GM23248 (cell line): ENCODE measurements around the gene MYO9A. TPM values are rescaled to one million over a fixed set of nuclear protein-coding genes. Genes with fewer than 3 reads are reported as not detected.

Experiments used
- DNase-seq: peaks from one replicate; pipeline ENCODE4 v3.0.0-alpha.2; 2015
- H2AFZ ChIP-seq: fragments of 200-600 bp; sonication (generic); 2 replicates; pipeline ENCODE4 v1.6.1; 2016; ENCODE audit warnings: antibody characterized with exemption
- H3F3A ChIP-seq: fragments of 200-600 bp; sonication (generic); 2 replicates; pipeline ENCODE4 v1.6.1; 2016; ENCODE audit warnings: mild to moderate bottlenecking, antibody characterized with exemption, mixed run types; ENCODE audit not compliant: insufficient read depth
- H3K27ac ChIP-seq: fragments of 200-600 bp; sonication (generic); 2 replicates; pipeline ENCODE4 v1.5.1; 2016; ENCODE audit warnings: mild to moderate bottlenecking
- H3K27me3 ChIP-seq: fragments of 200-600 bp; sonication (generic); replicated peaks from 2 replicates; pipeline ENCODE4 v1.6.1; 2016; ENCODE audit warnings: mild to moderate bottlenecking; ENCODE audit not compliant: insufficient read depth
- H3K36me3 ChIP-seq: fragments of 200-600 bp; sonication (generic); 2 replicates; pipeline ENCODE4 v1.6.1; 2016; ENCODE audit warnings: low read depth, mild to moderate bottlenecking
- H3K4me1 ChIP-seq: fragments of 200-600 bp; sonication (generic); 2 replicates; pipeline ENCODE4 v1.6.1; 2016; ENCODE audit warnings: mild to moderate bottlenecking; ENCODE audit not compliant: insufficient read depth
- H3K4me2 ChIP-seq: fragments of 200-600 bp; sonication (generic); one replicate; pipeline ENCODE4 v1.6.1; 2016; ENCODE audit warnings: mild to moderate bottlenecking; ENCODE audit not compliant: unreplicated experiment
- H3K4me3 ChIP-seq: fragments of 200-600 bp; sonication (generic); 2 replicates; pipeline ENCODE4 v1.5.1; 2016; ENCODE audit warnings: mild to moderate bottlenecking
- H3K79me2 ChIP-seq: fragments of 200-600 bp; sonication (generic); 2 replicates; pipeline ENCODE4 v1.6.1; 2016; ENCODE audit warnings: mild to moderate bottlenecking; ENCODE audit not compliant: insufficient read depth
- H3K9ac ChIP-seq: fragments of 200-600 bp; sonication (generic); 2 replicates; pipeline ENCODE4 v1.6.1; 2016; ENCODE audit warnings: mild to moderate bottlenecking
- H3K9me2 ChIP-seq: fragments of 200-600 bp; sonication (generic); 2 replicates; pipeline ENCODE4 v1.6.1; 2016; ENCODE audit warnings: mixed run types, mild to moderate bottlenecking, moderate library complexity; ENCODE audit not compliant: insufficient read depth
- H3K9me3 ChIP-seq: fragments of 200-600 bp; sonication (generic); one replicate; pipeline ENCODE4 v1.6.1; 2017; ENCODE audit warnings: low read depth
- H4K20me1 ChIP-seq: fragments of 200-600 bp; sonication (generic); 2 replicates; pipeline ENCODE4 v1.6.0; 2016; ENCODE audit not compliant: insufficient read depth
- EZH2 ChIP-seq: fragments of 200-600 bp; sonication (generic); IDR thresholded peaks from 2 replicates; pipeline ENCODE4 v1.6.1; 2018; ENCODE audit warnings: antibody characterized with exemption, mild to moderate bottlenecking; ENCODE audit not compliant: insufficient read depth, poor library complexity, severe bottlenecking
- EZH2phosphoT487 ChIP-seq: fragments of 200-600 bp; sonication (generic); IDR thresholded peaks from 2 replicates; pipeline ENCODE4 v1.6.1; 2018; ENCODE audit warnings: antibody characterized with exemption, moderate library complexity, mild to moderate bottlenecking, low read depth; ENCODE audit not compliant: insufficient read depth
- WGBS, 2 experiments: methylation state at CpG; one replicate each; pipeline ENCODE4 v1.1.6; 2015 to 2017; ENCODE audit warnings: low lambda C conversion rate in 2 of 2, low coverage in 1 of 2; ENCODE audit errors: missing lambda C conversion rate in 2 of 2; 5-methylcytosine and 5-hydroxymethylcytosine counted together
- in situ Hi-C: fragments of 300-500 bp; cut with MboI; formaldehyde crosslinking; loops from 2 replicates; pipeline ENCODE4 v1.15.0; 2020
- polyA plus RNA-seq: library from polyadenylated mRNA; unstranded; fragments of >200 nt; fragmentation: Nextera tagmentation; extraction: Ambion mirVana; gene quantifications from 2 replicates; pipeline ENCODE4 v1.2.1, GENCODE V29; 2016
- total RNA-seq: library from RNA; depleted of rRNA; stranded (reverse); fragments of >200 nt; shearing (Covaris generic); gene quantifications from 2 replicates; pipeline ENCODE4 v1.2.3, GENCODE V29; 2014

Gene MYO9A
- total and polyA plus RNA-seq, 2 experiments from 2014 or later, result 10.6 to 20.4 TPM

- H3K9me3 ChIP-seq, result no peaks in the 10 kb centered on the region
- no peak overlapping the region for H3K27ac ChIP-seq
- H3K9ac ChIP-seq, result no peak overlapping the region
- in situ Hi-C loops, result no loop called here
- H3K4me2 ChIP-seq, result no peak overlapping the region
- H3F3A ChIP-seq, result no peaks in the 10 kb centered on the region
- H3K27me3 ChIP-seq, result no peaks in the 10 kb centered on the region
- H3K36me3 ChIP-seq, result no peaks in the 10 kb centered on the region
- TF ChIP-seq EZH2 (no peak), EZH2phosphoT487 (no peak)
- H3K79me2 ChIP-seq, result no peaks in the 10 kb centered on the region
- no peak for DNase-seq
- no peaks in the 10 kb centered on the region for H4K20me1 ChIP-seq
- no peak overlapping the region for H3K4me3 ChIP-seq
- peaks cover 17% of the 10 kb centered on the region for H3K4me1 ChIP-seq
- no peaks in the 10 kb centered on the region for H3K9me2 ChIP-seq
- WGBS, 2 experiments, result 64 to 68% methylated on average over 16 to 18 of the region's 18 CpGs
- H2AFZ ChIP-seq, result no peak overlapping the region
Measured at GRCh38 chr15:71808311-71809020, 309.5 kb downstream of the MYO9A start.

DNA sequence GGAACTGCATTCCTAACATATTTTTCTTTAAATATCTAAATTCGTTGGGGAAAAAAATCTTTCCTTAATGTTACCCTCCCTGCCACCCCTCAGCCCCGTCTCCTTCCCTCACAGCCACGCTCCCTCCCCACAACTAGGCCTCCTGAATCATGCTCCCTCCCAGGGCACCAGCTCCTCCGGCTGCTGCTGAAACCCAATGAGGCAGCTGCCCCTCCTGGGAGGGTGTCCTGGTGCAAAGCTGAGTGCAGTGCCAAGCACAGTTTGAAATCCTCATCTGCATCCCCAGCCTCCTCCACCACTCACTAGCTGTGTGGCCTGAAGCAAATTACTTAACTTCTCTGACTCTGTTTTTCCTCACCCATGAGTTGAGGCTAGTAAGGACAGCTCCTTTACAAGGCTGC, 310.3 kb downstream of the MYO9A start:
- in situ Hi-C loops, result no loop called here
- WGBS, 2 experiments, result 43 to 47% methylated on average over 4 of the region's 4 CpGs
- no peaks in the 10 kb centered on the region for H3K9me2 ChIP-seq
- no peak overlapping the region for H3K27ac ChIP-seq
- peak; percentile 47 for DNase-seq
- no peaks in the 10 kb centered on the region for H3F3A ChIP-seq
- no peaks in the 10 kb centered on the region for H3K79me2 ChIP-seq
- H3K4me2 ChIP-seq, result no peak overlapping the region
- no peaks in the 10 kb centered on the region for H4K20me1 ChIP-seq
- H3K4me3 ChIP-seq, result no peak overlapping the region
- H3K9me3 ChIP-seq, result no peaks in the 10 kb centered on the region
- H3K9ac ChIP-seq, result no peak overlapping the region
- no peaks in the 10 kb centered on the region for H3K27me3 ChIP-seq
- H3K4me1 ChIP-seq, result peaks cover 17% of the 10 kb centered on the region
- no peak overlapping the region for H2AFZ ChIP-seq
- no peak for TF ChIP-seq EZH2
- TF ChIP-seq EZH2phosphoT487, result no peak
- no peaks in the 10 kb centered on the region for H3K36me3 ChIP-seq

DNA sequence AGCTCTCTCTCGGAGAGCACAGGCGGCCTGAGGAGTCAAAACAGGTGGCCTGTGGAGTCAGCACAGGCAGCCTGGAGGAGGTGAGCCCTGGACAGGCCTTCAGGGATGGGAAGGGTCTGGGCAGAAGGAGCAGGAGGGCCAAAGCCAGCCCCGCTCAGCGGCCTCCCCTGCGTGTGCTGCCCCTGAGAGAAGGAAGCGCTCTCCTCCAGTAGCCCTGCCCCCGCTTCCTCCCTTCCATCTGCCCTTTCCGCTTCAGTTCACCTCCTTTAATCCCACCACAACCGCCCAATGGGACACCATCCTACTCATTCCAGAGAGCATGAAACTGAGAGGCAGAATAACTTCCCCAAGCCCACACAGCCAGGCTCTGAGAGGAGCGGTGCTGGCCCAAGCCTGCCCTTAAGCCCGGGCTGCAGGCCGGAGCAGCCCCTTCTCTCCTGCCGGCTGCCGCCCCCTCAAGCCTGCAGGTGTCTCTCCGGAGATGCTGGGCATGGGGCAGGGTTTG, 310.8 kb downstream of the MYO9A start:
- 86% methylated on average over 15 of the region's 15 CpGs for WGBS, 2 experiments
- in situ Hi-C loops, result no loop called here
- H3K4me2 ChIP-seq, result no peak overlapping the region

GRCh38 chr15:71806452-71806931, 311.5 kb downstream of the MYO9A start:
- no peaks in the 10 kb centered on the region for H3K36me3 ChIP-seq
- H3K79me2 ChIP-seq, result no peaks in the 10 kb centered on the region
- no peak overlapping the region for H3K9ac ChIP-seq
- WGBS, 2 experiments, result 46 to 47% methylated on average over 7 of the region's 7 CpGs
- H3K4me3 ChIP-seq, result no peak overlapping the region
- TF ChIP-seq EZH2phosphoT487 (no peak), EZH2 (no peak)
- DNase-seq, result peak; percentile 60
- no peaks in the 10 kb centered on the region for H3K27me3 ChIP-seq
- peaks cover 17% of the 10 kb centered on the region for H3K4me1 ChIP-seq
- H2AFZ ChIP-seq, result no peak overlapping the region
- no peaks in the 10 kb centered on the region for H3K9me2 ChIP-seq
- no peaks in the 10 kb centered on the region for H3K9me3 ChIP-seq
- H3K4me2 ChIP-seq, result no peak overlapping the region
- H3K27ac ChIP-seq, result no peak overlapping the region
- in situ Hi-C loops, result no loop called here
- no peaks in the 10 kb centered on the region for H4K20me1 ChIP-seq
- H3F3A ChIP-seq, result no peaks in the 10 kb centered on the region

More for the DNA sequence above, 310.8 kb downstream of the MYO9A start:
- Histone ChIP-seq H3K9me2 (no peaks in the 10 kb centered on the region), H3K27ac (no peak overlapping the region), H3K9me3 (no peaks in the 10 kb centered on the region), H4K20me1 (no peaks in the 10 kb centered on the region), H3K79me2 (no peaks in the 10 kb centered on the region), H3K9ac (no peak overlapping the region), H3F3A (no peaks in the 10 kb centered on the region), H3K27me3 (no peaks in the 10 kb centered on the region), H3K36me3 (no peaks in the 10 kb centered on the region), H2AFZ (no peak overlapping the region), H3K4me1 (peaks cover 17% of the 10 kb centered on the region), H3K4me3 (no peak overlapping the region)
- TF ChIP-seq EZH2phosphoT487, result no peak
- TF ChIP-seq EZH2, result no peak
- no peak for DNase-seq
